Kidney (tissue), 14 donors: ENCODE measurements around the gene SMYD3. TPM values are rescaled to one million over a fixed set of nuclear protein-coding genes. Genes with fewer than 3 reads are reported as not detected.

ENCODE experiments used
- DNase-seq, 5 donors: peaks; one replicate each; pipeline ENCODE4 v3.0.0-alpha.2; 2013 to 2020
- FAIRE-seq: peaks from 2 replicates; lab custom pipeline; 2012; peaks lifted over from hg19 to GRCh38; lab: Jason Lieb, UNC
- H3K27ac ChIP-seq, 2 donors: one replicate each; pipeline ENCODE4 v1.7.0; 2013; ENCODE audit warnings: low read depth in 2 of 2, low read length in 2 of 2, inconsistent platforms in 1 of 2
- H3K27me3 ChIP-seq: one replicate; pipeline ENCODE4 v1.7.1; 2013; ENCODE audit warnings: low read length, inconsistent platforms; ENCODE audit not compliant: control insufficient read depth, insufficient read depth
- H3K36me3 ChIP-seq, 3 donors: one replicate each; pipeline versions ENCODE4 v1.7.0 to v1.7.1; 2013; ENCODE audit warnings: low read length in 3 of 3, control low read depth in 1 of 3, inconsistent platforms in 1 of 3; ENCODE audit not compliant: insufficient read depth in 3 of 3, control insufficient read depth in 2 of 3
- H3K4me1 ChIP-seq, 3 donors: one replicate each; pipeline versions ENCODE4 v1.7.0 to v1.7.1; 2013; ENCODE audit warnings: low read length in 3 of 3, inconsistent platforms in 1 of 3, low read depth in 1 of 3; ENCODE audit not compliant: control insufficient read depth in 2 of 3, insufficient read depth in 2 of 3
- H3K4me3 ChIP-seq, 3 donors: one replicate each; pipeline versions ENCODE4 v1.7.0 to v1.8.1; 2013; ENCODE audit warnings: low read length in 3 of 3, control low read depth in 1 of 3, inconsistent platforms in 1 of 3
- H3K9ac ChIP-seq, 3 donors: one replicate each; pipeline versions ENCODE4 v1.7.0 to v1.7.1; 2013; ENCODE audit warnings: low read length in 3 of 3, control low read depth in 1 of 3, inconsistent platforms in 1 of 3
- H3K9me3 ChIP-seq, 3 donors: one replicate each; pipeline versions ENCODE4 v1.7.0 to v1.7.1; 2013; ENCODE audit warnings: low read length in 3 of 3, control low read depth in 1 of 3, inconsistent platforms in 1 of 3; ENCODE audit not compliant: control insufficient read depth in 2 of 3, insufficient read depth in 1 of 3
- intact Hi-C: fragments of 100-400 bp; cut with DNase I; formaldehyde crosslinking; loops from one replicate; pipeline ENCODE4 v1.11.1; 2022
- polyA plus RNA-seq: library from polyadenylated mRNA; stranded (reverse); fragments of 350-450 nt; fragmentation: Illumina TruSeq; extraction: RNeasy Lipid Tissue Mini Kit (QIAGEN cat#74804); gene quantifications from one replicate; pipeline ENCODE4 v1.2.3, GENCODE V29; 2014; ENCODE audit warnings: low read depth, low replicate concordance; ENCODE audit not compliant: insufficient read depth
- total RNA-seq: library from RNA; stranded (reverse); fragmentation: NEBNext Ultra II Directional; extraction: Animal tissue kit (Norgen Biotek cat#: 25700); gene quantifications from one replicate; pipeline ENCODE4 v1.2.1, GENCODE V29; 2021
- TF ChIP-seq, protein P1 (sequence below): IDR thresholded peaks from 3 replicates; pipeline ENCODE4 v1.5.1; 2012; ENCODE audit warnings: mild to moderate bottlenecking, moderate library complexity, borderline replicate concordance; ENCODE audit not compliant: insufficient read depth; ENCODE audit errors: extremely low read depth
- donor health status: control.
- donor health status: control.
- donor health status: control.
- donor health status: control.
- donor health status: control.
- donor health status: DM: yes; HTN: yes; CAD: no.
- donor health status: Normal renal cell carcinoma (clear cell type).

SMYD3 gene
- total and polyA plus RNA-seq, 2 donors from 2014 or later, result 23.3 to 23.9 TPM

- FAIRE-seq, result no peak
Observed at GRCh38 chr1:246550402-246550801, 43.3 kb upstream of the SMYD3 start.

GRCh38 chr1:246549665-246550064, 42.6 kb upstream of the SMYD3 start:
- intact Hi-C loops, result no loop called here
- Histone ChIP-seq H3K27ac (no peak overlapping the region), H3K27me3 (no peaks in the 10 kb centered on the region), H3K9ac (no peak overlapping the region), H3K9me3 (no peaks in the 10 kb centered on the region), H3K4me1 (no peaks in the 10 kb centered on the region), H3K4me3 (no peak overlapping the region), H3K36me3 (peaks cover 4 to 27% (median 14%) of the 10 kb centered on the region in 3 donors)
- FAIRE-seq (no peak), DNase-seq (no peak)
- TF ChIP-seq, protein P1, sequence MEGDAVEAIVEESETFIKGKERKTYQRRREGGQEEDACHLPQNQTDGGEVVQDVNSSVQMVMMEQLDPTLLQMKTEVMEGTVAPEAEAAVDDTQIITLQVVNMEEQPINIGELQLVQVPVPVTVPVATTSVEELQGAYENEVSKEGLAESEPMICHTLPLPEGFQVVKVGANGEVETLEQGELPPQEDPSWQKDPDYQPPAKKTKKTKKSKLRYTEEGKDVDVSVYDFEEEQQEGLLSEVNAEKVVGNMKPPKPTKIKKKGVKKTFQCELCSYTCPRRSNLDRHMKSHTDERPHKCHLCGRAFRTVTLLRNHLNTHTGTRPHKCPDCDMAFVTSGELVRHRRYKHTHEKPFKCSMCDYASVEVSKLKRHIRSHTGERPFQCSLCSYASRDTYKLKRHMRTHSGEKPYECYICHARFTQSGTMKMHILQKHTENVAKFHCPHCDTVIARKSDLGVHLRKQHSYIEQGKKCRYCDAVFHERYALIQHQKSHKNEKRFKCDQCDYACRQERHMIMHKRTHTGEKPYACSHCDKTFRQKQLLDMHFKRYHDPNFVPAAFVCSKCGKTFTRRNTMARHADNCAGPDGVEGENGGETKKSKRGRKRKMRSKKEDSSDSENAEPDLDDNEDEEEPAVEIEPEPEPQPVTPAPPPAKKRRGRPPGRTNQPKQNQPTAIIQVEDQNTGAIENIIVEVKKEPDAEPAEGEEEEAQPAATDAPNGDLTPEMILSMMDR, result no peak

More at GRCh38 chr1:246550402-246550801, 43.3 kb upstream of the SMYD3 start:
- no peak for DNase-seq
- Histone ChIP-seq H3K4me1 (no peaks in the 10 kb centered on the region), H3K27ac (no peak overlapping the region), H3K27me3 (no peaks in the 10 kb centered on the region), H3K9me3 (no peaks in the 10 kb centered on the region), H3K4me3 (no peak overlapping the region), H3K9ac (no peak overlapping the region), H3K36me3 (peaks cover 6 to 27% (median 15%) of the 10 kb centered on the region in 3 donors)
- TF ChIP-seq, protein P1, result no peak
- intact Hi-C loops, result no loop called here

DNA sequence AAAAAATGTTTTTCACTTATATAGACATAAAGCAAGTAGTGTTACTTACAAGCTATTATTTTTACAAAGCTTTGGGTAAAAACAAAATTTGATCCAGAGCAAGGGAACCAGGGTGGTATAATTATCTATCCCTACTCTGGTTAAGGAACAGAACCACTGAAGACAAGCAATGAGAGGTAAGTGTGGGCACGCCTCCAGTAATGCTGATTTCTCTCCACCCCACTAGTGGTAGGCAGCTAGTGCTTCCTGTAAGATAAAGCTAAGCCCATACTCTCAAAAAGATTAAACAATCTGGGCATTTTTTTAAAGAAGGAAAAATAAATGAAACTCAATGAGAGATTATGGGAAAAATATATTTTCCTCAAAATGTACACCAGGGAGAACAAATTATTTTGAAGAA, 36.9 kb upstream of the SMYD3 start:
- no peak for FAIRE-seq
- TF ChIP-seq, protein P1, result no peak
- Histone ChIP-seq H3K4me3 (no peak overlapping the region), H3K9me3 (no peaks in the 10 kb centered on the region), H3K27ac (no peak overlapping the region), H3K36me3 (peaks cover 9 to 21% (median 21%) of the 10 kb centered on the region in 3 donors), H3K27me3 (no peaks in the 10 kb centered on the region), H3K4me1 (no peaks in the 10 kb centered on the region), H3K9ac (no peak overlapping the region)
- DNase-seq, result no peak
- intact Hi-C loops, result no loop called here
